Putamen (tissue), 1 donor: ENCODE data around the gene GOT1.
A peak's percentile ranks its signal among the peaks of the same experiment; 100 is the strongest.

ENCODE experiments used
- DNase-seq: peaks from one replicate; pipeline ENCODE4 v3.0.0-alpha.2; 2016; ENCODE audit warnings: low spot score

GOT1 gene

GRCh38 chr10:99433378-99434020 is 3.1 kb upstream of the GOT1 start:
- DNase-seq = no peak

- no peak for DNase-seq
Measured at GRCh38 chr10:99432881-99433280, 2.5 kb upstream of the GOT1 start.

DNA sequence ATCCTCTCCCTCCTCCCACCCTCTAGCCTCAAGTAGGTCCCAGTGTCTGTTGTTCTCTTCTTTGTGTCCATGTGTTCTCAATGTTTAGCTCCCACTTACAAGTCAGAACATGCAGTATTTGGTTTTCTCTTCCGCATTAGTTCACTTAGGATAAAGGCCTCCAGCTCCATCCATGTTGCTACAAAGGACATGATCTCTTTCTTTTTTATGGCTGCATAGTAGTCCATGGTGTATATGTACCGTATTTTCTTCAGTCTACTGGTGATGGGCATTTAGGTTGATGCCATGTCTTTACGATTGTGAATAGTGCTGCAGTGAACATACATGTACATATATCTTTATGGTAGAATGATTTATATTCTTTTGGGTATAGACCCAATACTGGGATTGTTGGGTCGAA is 1.6 kb upstream of the GOT1 start:
- no peak for DNase-seq

GRCh38 chr10:99431190-99431760 is 851 bp upstream of the GOT1 start:
- peak; percentile 63 for DNase-seq

- DNase-seq = no peak
Measured at GRCh38 chr10:99430116-99430450, 341 bp downstream of the GOT1 start.

DNA sequence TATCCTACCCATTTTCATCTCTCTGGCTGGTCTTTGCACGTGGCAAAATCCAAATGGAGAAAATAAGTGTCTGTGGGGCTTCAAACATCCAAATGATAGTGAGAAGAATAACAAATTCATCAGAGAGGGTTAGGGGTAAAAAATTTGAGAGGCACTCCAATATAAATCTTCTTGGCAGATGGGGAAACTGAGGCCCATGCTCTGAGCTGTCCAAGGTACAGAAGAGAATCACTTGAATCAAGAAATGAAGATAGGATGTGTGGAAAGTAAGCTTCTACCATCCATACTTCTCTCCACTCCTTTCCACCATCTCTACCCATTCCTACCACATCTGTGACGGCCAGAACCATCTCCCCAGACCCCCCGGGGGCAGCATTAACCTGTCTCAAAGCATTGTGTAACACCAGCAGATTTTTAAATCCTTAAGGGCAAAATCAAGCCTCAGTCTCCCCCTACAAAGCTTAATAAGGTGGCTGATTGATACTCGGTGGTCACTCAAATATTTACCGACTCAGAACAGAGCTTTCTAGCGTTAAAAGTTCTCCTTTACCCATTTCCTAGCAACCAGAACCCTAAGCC is 818 bp downstream of the GOT1 start:
- DNase-seq = no peak

- no peak for DNase-seq
Measured at GRCh38 chr10:99427566-99428190, 2.7 kb downstream of the GOT1 start.

DNA sequence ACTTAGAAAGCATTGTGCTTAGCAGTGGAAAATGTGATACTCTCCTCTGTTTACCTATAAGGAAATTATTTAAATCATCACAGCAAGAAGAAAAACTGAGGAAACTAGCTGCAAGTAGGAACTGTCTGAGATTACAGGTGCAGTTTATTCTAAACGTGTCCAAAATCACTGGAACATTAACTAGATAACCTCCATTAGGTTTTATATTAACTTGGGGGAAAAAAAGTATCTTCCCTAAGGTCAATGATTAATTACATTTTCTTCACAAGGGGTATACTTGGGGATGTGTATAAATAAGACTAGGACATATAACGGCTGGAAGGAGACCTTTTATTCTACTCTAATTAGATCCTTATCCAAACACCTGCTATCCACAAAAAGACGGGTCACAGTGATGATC is 3.7 kb downstream of the GOT1 start:
- no peak for DNase-seq

GRCh38 chr10:99425204-99425603 is 5.2 kb downstream of the GOT1 start:
- no peak for DNase-seq

- DNase-seq = no peak
Measured at GRCh38 chr10:99424656-99425055, 5.8 kb downstream of the GOT1 start.

DNA sequence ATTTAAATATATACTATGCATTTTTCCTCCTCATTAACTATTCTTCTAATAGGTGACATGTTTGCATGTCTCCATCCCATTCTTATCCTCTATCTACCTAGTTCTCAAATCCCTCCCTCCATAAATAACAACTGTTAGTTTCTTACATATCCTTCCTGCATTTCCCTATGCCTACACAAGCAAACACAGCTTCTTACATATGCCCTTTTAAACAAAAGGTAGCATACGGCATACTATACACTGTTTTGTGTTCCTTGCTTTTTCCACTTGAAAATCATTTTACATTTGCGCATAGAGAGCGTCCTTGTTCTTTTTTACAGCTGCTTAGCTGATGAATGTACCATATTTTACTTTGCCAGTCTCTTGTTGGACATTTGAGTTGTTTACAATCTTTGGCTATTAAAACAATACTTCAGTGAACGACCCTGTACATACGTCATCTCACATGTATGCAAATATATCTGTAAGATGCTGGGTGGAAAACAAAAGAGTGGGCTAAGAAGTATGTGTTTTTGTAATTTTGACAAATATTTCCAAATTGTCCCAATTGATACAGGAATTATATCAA is 7.8 kb downstream of the GOT1 start:
- peak; percentile 28 for DNase-seq

- no peak for DNase-seq
Measured at GRCh38 chr10:99421233-99421739, 9.1 kb downstream of the GOT1 start.

DNA sequence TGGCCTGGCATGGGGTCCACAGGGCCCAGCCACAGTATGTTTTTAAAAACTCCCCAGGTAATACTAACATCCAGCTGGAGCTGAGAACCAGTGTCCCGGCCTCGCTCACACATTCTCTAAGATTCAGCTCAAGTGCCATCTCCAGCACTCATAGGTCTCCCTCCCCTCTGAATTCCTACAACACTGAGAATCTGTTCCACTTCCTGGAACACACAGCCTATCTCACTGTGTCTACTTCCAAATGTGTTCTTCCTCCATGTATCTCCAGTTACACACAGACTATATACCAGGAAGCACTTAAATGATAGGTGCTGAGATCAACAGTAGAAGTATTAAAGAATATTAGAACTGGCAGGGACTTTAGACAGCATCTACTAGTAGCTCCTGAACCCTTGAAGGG is 10.7 kb downstream of the GOT1 start:
- DNase-seq = no peak

- DNase-seq = no peak
Measured at GRCh38 chr10:99418910-99419624, 11.4 kb downstream of the GOT1 start.

DNA sequence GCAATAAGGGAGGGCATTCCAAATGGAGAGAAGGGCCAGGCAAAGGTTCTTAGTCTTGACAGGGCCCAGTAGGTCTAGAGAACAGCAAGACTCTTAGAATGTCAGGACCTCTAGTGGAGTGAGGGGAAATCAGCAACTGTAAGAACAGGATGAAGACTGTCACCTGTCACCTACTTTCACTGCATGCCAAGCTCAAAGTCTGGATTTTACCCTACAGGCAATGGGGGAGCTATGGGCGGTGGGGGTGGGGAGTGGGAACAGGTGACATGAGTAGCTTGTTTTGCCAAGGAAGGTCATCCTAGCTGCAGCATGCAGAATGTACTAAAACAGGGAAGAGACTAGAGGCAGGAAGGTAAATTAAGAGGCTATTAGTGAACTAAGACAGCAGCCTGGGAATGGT is 18.3 kb downstream of the GOT1 start:
- DNase-seq = no peak

GRCh38 chr10:99411546-99411945 is 18.9 kb downstream of the GOT1 start:
- DNase-seq = no peak

DNA sequence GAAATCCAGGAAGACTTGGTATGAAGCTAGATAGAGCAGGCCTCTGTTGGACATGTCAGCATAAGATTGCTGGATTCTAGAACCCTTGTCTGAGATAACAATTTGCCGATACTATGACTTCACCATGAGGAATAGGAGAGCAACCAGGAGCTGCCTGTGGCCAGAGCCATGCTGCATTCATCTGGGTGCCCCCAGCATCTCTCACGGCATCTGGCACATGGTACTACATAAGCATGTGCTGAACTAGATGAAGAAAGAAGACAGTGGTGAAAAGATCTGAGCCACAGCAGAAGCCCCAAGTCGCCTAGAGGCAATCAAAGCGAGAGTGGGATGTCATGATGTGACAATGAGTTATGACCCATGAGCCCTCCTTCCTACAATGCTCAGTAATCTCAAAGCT is 19.5 kb downstream of the GOT1 start:
- no peak for DNase-seq

- DNase-seq = no peak
Measured at GRCh38 chr10:99410146-99410545, 20.3 kb downstream of the GOT1 start.

GRCh38 chr10:99406149-99406548 is 24.3 kb downstream of the GOT1 start:
- DNase-seq = no peak

DNA sequence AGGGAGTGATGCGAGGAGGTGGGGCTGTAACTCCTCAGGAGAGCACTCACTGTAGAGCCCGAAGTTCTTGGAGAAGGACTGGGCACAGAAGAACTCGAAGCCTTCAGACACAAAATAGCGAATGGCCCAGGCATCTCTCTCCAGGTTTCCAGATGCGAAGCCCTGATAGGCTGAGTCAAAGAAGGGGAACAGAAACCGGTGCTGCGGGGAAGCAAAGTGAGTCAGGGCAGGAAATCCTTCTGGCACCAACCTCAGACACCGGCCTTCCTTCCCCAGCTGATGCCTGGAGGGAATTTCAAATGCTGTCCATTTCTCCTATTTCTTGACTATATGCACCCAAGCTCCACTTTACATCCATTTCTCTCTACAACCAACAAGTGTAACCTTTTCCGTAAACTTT is 26.8 kb downstream of the GOT1 start:
- DNase-seq = no peak

DNA sequence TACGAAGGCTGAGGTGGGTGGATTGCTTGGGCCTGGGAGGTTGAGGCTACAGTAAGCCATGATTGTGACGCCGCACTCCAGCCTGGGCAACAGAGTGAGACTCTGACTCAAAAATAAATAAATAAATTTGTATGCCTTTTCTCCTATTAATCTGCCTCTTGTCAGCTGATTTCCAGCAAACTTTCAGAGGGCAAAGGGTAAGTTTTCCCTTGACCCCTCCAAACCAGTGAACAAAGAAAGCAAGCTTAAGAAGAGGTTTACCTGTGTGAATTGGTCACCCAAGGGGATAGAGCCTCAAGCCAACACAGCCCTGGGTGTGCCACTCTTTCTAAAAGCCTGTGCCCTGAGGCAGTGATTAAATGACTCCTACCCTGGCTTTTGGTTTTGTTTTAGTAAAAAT is 30.8 kb downstream of the GOT1 start:
- DNase-seq = no peak

DNA sequence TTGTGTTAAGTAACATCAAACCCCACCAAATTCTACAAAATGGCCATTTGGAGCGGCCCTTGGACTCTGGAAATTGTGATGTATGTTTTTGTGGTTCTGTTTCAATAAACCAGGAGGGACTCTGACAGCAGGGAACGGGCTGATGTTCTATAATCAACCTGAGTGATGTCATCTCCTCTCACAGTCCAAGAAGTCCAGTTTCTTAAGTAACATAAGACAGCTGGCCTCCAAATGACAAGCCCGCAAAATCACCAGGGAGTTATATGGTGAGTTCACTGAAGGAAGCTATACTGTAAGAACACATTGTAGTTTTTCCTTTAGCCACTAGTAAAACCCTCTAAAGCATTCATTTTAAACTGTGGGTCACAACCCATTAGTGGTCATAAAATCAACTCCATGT is 34.0 kb downstream of the GOT1 start:
- DNase-seq = no peak
